Measurements from ENCODE around the gene STPG3.
A peak's percentile ranks its signal among the peaks of the same experiment; 100 is the strongest.

Gene STPG3

DNA sequence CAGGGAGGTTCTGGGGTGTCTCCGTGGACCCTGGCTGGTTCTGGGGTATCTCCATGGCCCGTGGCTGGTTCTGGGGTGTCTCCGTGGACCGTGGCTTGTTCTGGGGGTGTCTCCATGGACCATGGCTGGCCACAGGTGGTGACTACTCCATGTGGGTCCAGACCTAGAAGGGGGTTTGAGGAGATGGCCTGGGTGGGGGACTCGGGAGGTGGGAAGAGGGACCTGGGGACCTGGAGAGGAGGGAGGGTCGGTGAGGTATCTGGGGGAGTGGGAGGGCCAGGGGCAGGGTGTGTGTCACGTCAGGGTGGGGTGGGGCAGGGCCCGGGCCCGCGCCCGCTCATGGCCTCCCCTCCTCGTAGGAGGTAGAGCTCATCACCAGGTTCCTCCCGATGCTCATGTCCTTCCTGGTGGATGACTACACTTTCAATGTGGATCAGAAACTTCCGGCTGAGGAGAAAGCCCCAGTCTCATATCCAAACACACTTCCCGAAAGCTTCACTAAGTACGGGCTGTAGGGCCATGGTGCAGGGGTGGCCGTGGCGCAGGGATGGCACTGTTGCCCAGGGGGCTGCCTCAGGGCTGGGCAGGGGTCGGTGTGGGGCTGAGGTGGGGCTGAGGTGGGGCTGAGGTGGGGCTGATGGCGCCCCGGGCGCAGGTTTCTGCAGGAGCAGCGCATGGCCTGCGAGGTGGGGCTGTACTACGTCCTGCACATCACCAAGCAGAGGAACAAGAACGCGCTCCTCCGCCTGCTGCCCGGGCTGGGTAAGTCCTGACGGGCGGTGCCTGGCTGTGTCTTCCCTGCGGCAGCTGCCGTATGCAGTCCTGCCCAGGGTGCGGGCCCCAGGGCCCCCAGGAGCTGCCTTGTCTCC is 15.7 kb downstream of the STPG3 start:
- DNase-seq (ENCODE audit: low read depth) = no peak

DNA sequence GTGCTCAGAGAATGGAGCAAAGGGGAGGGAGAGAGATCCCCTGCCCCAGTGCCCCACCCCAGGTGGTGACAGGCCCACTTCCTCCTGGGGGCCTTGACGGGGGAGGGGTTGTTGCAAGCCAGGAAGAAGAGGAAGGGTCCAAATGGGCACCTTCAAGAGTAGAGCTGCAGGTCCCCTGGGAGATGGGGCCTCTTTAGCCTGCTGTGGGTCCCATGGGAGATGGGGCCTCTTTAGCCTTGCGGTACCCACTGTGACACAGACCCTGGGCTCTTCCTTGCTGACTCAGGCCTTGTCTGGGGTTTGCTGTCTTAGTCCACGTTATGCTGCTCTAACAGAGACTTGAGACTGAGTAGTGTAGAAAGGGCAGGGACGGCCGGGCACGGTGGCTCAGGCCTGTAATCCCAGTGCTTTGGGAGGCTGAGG is 16.9 kb downstream of the STPG3 start:
- peak; percentile 47 for DNase-seq (ENCODE audit: low read depth)

DNA sequence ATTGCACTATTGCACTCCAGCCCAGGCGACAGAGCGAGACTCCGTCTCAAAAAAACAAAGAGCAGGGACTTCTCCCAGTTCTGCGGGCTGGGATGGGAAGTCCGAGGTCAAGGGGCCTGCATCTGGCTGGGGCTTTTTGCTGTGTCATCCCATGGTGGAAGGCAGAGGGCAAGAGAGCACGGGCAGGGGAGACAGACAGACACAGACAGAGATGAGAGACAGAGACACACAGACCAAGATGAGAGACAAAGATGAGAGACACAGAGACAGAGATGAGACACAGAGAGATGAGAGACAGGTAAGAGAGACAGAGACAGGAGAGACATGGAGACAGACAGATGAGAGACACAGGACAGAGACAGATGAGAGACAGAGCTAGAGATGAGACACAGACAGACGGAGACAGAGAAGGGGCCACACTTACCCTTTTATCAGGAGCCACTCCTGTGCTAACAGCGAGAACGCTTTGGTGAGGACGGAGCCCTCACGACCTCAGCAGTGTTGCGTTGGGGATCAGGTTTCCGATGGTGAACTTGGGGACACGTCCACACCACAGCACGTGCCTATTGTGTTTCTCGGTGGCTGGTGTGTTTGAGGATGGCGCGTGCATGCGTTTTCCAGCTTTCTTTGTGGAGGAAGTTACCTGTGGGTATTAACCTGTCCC is 17.6 kb downstream of the STPG3 start:
- DNase-seq (ENCODE audit: low read depth) = no peak

DNA sequence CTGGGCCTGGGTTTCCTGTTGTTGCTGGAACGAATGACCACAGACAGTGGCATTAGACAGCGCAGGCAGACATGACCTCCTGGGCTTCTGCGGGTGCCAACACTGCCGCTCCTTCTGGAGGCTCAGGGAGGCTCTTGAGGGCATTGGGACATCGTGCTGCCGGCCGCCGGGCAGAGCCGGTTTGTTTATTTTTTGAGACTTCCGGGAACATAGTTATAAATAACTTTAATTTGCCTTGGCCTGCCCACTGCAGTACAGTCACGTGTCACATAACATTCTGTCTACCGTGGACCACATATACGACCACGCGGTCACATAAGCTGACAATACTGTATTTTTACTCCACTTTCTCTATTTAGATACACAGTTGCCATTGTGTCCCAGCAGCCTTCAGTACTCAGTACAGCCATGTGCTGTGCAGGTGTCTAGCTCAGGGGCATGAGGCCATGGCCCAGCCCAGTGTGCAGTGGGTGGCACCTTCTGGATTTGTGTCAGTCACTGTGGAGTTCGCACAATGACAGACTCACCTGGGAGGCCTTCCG is 18.2 kb downstream of the STPG3 start:
- DNase-seq (ENCODE audit: low read depth) = peak; percentile 21

DNA sequence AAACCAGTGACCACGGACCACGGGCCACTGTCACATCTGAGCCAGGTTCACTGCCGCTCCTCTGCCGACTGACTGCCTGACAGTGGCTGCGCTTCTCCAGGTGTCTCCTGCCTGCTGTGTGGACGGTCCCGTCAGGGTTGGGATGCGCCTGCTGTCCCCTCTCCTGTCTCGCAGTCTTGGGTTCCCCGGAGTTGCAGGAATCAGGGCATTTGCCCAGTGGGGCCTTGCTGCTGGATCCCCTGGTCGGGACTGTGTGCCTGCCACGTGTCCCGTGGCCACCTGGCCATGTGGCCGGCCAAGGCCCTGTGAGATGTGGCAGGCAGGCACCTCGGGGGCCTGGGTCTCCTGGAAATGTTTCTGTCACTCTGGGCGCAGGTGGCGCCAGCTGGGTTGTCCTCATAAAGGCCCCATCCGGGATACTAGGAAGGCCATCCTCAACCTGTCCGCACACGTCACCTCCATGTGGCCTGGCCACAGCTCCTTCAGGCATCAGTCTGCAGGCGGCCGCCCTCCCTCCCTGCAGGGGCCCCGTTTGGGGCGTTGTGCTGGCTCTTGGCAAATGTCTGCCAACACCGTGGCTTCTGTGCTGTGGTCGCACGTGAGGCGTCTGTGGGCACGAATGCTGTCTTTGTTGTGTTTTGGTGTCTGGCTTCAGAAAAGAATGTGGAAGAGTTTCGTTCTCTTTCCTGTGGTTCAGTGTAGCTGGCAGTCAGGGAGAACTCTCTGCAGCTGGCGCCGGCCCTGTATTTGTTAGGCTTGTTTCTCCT is 20.0 kb downstream of the STPG3 start:
- DNase-seq (ENCODE audit: low read depth) = no peak

DNA sequence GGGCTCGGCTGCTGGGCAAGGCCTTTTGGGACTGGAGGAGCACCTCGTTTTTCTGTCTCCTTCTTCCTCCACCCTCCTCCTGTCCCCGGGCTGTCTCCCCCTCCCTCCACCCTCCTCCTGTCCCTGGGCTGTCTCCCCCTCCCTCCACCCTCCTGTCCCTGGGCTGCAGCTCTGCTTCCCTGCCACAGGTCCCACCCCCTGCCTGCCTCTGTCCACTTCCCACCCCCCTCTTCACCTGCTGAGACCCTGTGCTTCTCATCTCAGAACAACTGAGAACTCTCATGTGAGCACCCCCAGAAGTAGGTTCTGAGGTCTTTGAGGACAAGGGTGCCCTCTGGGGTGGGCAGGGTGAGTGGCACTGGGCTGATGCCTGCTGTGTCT is 20.6 kb downstream of the STPG3 start:
- no peak for DNase-seq (ENCODE audit: low read depth)

DNA sequence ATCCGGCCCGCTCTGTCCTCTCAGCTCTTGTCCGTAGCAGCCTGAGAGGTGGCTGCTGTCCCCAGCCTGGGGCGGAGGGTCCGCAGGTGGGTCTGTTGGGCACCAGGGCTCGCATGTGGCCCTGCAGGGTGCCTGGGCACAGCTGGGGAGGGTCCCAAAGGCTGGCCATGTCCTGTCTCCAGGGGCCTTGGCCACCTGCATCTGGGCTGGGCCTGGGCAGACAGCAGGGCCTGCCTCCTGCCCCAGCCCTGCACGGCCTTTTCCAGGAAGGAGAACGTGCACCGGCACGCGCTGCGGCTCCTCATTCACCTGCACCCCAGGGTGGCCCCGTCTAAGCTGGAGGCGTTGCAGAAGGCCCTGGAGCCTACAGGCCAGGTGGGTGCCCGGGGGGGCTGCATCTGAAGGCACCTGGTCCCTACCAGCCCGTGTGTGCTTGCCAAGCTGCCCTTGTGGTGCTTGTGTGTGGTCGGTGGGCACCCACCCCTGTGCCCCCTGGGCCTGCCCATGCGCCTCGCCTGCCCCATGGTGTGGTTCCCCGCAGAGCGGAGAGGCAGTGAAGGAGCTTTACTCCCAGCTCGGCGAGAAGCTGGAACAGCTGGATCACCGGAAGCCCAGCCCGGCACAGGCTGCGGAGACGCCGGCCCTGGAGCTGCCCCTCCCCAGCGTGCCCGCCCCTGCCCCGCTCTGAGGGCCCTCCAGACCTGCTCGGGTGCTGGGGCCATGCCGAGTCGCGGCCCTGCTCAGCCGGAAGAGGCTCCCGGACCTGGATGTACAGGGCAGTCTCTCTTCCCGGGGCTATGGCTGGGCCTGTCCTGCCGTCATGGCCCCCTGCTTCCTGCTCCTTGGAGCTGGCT is 21.4 kb downstream of the STPG3 start:
- no peak for DNase-seq (ENCODE audit: low read depth)

DNA sequence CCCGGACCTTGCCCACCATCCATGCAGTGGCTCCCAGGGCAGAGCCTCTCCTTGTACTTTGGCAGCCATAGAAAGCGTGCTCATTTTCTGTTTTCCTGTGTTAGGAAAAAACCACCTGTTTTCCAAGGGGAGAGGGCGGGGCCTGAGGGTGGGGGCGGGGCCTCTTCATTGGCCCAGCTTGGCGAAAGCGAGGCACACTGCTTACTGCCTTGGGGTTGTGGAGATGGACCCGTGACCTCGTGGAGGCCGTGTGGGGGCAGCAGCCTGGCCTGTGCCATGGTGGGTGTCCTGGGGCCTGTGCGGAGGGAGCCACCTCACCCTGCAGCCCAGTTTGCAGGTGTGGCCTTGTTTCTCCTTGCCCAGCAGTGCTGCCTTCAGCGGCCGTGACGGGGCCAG is 22.0 kb downstream of the STPG3 start:
- DNase-seq (ENCODE audit: low read depth) = no peak

DNA sequence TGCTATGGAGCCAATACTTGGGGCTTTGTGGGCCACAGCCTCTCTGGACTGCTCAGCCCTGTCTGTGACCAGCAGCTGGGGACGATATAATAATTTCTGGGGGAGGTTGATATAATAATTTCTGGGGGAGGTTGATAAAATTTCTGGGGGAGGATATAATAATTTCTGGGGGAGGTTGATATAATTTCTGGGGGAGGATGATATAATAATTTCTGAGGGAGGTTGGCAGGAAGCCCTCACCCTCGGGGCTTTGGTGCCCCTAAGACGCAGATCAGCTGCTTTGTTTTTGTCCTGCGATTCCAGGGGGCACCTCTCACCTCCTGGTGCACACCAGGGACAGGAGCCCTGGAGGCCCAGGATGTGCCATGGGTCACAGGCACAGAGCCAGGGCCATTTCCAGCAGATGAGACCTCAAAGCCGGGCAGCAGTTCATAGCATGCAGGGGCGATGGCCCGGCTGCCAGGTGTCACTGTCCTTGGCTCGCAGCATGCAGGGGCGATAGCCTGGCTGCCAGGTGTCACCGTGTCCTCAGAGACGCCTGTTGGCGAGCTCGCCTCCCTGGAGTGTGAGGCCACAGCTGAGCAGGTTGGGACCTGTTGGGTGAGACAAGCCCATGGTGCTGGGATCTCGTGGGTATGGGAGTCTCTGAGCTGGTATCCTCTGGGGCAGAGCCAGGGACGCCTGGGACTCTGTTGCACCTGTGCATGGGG is 22.7 kb downstream of the STPG3 start:
- DNase-seq (ENCODE audit: low read depth) = no peak

DNA sequence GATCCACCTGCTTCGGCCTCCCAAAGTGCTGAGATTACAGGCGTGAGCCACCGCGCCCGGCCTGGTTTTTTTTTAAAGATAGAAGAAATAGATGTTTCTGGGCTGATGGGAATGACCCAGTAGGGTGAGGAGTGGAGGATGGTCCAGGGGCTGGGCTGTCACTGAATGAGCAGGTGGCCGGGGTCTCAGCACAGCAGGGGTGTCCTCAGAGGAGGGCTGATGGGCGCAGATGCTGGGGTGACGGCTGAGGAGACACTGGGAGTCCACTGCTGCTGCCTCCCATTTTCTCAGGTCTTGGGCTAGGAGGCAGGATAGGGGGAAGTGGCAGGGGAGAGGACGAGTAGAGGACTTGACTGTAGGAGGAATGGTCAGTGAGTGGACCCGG is 24.1 kb downstream of the STPG3 start:
- no peak for DNase-seq (ENCODE audit: low read depth)

DNA sequence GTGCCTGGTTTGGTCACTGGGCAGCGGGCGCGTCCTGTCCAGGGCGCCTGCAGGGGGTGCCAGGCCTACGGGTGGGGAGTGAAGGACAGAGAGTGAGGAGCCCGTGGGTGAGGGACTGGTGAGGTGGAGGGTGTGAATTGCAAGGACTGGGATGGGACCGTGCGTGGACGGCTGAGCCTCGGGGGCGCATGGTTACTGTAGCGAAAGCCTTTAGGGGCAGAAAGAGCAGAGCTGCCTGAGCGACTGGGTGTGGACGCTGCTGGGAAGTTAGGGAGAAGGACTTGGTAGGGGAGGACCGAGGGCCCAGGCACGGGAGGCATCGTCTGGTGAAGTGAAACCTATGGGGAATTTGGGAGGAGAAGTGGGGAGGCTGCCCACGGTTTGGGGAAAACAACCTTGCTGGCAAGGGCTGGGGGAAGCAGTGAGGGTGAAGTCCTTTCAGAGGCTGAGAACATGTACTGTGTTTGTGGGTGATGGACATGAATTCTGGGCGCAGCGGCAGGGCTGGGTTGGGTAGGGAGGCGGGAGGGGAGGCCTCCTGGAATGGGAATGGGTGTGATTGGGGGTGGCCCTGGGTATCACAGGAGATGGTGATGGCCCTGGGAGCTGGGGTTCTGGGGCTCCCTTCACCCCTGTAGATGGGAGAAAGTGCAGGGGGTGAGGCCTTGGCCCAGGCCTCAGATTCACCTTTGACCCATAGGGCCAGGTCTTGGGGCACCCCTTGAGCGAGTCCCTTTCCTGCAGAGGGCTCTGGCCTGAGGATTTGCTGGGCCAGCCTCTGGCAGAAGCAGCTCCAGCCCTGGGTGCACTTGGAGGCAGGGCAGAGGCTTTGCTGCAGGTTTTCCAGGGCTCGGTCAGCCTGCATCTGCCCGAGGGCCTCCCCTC is 24.7 kb downstream of the STPG3 start:
- DNase-seq (ENCODE audit: low read depth) = no peak

DNA sequence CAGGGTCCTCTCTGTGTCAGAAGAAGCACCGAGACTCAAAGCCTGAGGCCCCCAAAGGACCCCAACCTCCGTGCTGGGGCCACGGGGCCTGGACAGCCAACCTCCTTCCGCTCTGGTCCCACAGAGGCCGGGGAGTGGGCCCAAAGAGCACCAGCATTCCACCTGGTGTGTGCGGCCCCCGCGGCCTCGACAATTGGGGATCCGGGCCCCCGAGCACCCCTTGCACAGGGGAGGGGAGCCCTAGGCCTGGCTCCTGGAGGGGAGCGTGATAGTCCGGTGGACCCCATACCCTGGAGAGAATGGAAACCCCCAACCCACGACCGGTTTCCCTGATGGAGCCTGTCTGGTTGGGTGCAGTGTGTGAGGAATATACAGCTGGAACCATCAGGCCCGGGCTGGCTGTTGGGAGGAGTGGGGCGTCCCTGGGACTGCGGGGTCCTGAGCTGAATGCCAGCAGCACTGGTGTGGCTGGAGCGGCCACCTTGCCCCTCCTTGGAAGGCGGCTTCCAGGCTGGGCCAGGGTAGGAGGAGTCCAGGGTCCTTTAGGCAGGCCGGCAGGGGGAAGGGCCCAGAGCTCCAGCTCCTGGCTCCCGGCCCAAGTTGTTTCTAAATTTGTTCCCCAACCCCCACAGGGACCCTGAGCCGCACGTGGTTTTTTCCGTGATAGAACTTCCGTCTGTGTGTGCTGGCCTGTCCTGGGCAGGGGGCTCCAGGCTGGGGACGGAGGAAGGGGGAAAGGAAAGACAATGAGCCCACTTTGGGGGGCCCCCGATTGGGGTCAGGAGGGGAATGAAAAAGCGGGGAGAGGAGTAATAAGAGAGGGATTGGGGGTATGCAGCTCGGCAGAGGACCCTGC is 25.6 kb downstream of the STPG3 start:
- no peak for DNase-seq (ENCODE audit: low read depth)

DNA sequence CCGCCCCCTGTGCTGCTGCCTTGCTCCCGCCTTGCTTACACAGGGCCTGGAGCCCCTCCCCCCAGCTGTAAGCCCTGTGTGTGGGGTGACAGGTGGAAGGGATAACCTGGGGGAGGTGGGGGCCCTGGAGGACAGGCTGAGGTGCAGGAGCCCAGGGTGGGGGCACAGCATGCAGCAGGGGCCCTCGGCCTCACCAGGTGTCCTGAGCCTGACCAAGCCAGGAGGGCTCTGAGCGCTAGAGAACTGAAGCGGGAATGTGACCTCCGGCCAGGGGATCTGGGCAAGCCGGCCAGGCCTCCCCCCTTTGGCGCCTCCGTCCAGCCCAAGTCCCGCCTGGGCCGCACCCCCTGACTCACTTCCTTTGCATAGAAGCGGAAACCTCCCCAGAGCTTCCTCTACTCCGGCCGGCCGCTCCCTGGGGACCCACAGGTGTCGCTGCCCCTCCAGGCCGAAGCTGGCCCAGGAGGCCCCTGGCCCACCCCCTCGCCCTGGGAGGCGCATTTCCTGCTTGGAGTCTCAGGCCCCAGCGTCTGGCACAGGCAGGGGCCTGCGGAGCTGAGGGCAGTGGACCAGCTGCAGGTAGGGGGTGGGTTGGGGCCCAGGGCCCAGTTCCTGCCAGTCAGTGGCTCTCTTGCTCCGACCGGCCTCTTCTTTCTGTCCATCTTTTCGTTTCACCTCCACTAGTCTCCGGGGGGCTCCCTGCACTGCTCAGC is 26.4 kb downstream of the STPG3 start, which contains the start of gene TOR4A:
Gene TOR4A, plus strand, starts transcription at position 398 of the 713 bp plus-strand sequence. CDS start 964 bp downstream, outside the sequence.
- peak; percentile 77 for DNase-seq (ENCODE audit: low read depth)

DNA sequence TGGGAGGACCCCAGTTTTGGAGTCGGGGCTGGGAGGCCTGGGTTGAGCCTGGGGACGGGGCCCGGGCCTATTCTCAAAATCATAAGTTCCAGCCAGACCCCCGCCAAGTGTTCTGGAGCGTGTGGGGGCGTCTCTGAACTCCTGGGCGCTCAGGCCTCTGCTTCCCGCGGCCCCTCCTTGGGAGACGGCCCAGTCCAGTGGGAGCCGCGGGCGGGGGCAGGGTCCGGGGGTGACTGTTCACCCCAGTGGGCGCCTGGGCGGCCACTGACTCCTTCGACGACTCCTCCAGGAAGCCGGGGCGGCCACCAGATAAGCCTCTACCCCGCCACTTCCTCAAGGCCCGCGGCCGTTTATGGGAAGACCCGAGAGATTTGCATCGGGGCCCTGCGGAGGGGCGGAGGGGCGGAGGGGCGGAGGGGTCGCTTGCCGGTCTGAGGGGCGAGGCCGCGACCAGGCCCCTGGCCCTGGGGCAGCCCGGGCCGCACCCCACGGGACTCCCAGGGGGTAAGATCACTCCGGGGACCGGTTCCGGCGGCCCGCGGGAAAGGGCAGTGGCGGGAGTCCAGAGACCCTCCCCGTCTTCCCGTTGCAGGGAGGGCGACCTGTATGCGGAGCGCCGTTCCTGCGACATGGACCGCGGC is 27.1 kb downstream of the STPG3 start:
- no peak for DNase-seq (ENCODE audit: low read depth)

DNA sequence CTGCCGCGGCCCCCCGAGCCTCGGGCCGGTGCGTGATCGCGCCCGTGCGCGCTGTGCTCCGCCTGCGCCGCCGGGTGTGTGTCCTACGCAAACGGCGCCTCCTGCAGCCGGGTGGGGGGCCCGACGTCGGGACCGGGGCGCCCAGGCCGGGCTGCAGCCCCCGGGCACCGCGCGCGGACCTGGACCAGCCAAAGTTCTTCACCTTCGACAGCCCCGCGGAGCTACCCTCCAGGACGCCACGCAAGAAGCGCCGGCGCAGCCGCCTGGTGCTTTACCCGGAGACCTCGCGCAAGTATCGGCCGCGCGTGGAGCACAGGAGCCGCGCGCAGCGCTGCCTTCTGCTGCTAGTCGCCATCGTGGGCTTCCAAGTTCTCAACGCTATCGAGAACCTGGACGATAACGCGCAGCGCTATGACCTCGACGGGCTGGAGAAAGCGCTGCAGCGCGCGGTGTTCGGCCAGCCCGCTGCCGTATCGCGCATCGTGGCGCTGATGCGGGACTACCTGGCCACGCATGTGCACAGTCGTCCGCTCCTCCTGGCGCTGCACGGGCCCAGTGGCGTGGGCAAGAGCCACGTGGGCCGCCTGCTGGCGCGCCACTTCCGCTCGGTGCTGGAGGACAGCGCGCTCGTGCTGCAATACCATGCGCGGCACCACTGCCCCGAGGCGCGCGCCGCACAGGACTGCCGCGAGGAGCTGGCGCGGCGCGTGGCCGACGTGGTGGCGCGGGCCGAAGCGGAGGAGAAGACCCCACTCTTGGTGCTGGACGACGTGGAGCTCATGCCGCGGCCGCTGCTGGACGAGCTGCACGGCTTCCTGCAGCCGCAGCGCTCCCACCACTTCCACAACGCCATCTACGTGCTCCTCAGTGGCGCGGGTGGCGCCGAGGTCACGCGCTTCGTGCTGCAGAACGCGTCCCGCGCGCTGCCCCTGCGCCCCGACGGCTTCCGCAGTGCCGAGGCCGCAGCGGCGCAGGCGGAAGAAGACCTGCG is 27.9 kb downstream of the STPG3 start:
- DNase-seq (ENCODE audit: low read depth) = no peak

DNA sequence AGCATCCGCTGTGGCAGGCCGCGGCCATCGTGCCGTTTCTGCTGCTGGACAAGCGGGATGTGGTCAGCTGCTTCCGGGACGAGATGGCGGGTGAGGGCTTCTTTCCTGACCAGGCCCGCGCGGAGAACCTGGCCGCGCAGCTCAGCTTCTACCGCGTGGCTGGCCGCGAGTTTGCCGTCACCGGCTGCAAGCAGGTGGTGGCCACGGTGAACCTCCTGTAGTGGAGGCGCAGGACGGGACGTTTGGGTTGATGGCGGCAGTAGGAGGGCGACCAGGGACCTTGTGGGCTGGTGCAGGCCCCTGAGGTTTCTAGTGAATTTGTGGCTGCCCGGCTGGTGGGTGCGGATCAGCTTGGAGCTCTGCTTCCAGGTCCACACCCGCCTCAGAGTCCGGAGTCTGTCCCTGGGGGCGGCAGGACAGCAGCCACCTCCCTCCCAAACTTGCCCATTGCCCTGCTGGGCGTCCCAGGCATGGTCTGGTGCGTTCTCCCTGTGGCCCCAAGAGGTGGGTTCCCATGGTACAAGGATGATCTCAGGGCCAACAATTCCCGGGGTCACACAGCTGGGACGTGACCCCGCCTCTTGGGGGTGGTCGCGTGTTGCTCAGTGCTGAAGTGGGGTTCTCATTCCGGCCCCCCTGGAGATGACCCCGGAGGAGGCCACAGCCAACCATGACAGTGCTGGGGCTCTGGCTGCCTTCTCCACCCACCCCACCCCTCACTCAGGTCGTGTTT is 28.8 kb downstream of the STPG3 start:
- no peak for DNase-seq (ENCODE audit: low read depth)
